Lung microvascular endothelial cell (primary cell): ENCODE data around the gene PRKG1. TPM values are rescaled to one million over a fixed set of nuclear protein-coding genes. Genes with fewer than 3 reads are reported as not detected.
A peak's percentile ranks its signal among the peaks of the same experiment; 100 is the strongest.

ENCODE experiments used
- DNase-seq, 2 donors: peaks; one replicate each; pipeline versions ENCODE4 v3.0.0 to v3.0.0-alpha.2; 2010; ENCODE audit warnings: low read depth in 2 of 2
- total RNA-seq: library from RNA; depleted of rRNA; stranded (reverse); fragments of >200 nt; gene quantifications from 2 replicates; pipeline ENCODE4 v1.2.1, GENCODE V29; 2014

Gene PRKG1
- total RNA-seq, 1 donor from 2014 or later, result 3.6 TPM

DNA sequence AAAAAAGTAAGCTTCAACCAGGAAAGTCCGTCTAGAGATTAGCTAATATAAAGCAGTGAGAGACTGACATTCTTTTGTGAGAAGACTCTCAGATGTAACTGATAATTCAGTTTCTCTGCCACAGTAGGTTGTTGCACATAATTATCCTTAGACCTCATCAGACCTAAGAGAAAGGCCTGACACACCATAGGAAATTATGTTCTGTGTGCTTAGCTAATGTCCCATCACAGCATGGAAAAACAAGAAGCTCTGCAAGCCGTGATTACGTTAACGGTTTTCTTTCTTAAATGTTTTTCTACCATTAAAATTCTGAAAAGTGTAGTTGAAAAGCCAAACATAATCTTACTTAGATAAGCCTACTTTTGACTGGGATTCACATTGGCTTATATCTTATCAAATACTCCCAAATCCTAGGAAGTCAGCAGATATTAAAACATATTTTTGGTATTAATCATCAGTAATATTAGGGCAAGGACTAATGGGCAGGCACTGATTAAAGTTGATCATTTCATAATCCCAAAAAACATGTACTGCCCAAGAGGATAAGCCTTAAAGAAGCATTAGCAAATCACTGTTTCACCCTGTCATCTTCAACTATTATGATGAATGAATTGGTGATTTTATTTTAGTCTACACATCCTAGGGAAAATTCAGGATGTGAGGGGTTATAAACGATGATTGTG lies 619.9 kb downstream of the PRKG1 start:
- DNase-seq, result no peak

DNA sequence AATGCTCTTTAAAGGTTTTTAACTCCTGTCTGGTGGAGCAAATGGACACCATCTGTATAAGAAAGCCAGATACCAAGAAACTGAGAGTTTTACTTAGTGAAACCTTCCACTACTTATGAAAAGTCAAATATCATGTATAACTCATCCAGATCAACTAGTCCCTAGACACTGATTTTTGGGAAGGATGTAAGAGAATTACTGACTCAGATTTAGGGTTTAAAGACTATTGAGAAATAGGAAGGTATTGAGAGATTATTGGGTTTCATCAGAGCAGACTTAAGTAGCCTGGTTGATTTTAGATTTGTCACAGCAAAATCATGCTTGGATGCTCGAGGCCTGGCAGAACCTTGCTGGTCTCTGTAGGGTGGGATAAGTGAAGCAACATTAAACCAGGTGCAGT lies 622.0 kb downstream of the PRKG1 start:
- DNase-seq, result no peak

DNA sequence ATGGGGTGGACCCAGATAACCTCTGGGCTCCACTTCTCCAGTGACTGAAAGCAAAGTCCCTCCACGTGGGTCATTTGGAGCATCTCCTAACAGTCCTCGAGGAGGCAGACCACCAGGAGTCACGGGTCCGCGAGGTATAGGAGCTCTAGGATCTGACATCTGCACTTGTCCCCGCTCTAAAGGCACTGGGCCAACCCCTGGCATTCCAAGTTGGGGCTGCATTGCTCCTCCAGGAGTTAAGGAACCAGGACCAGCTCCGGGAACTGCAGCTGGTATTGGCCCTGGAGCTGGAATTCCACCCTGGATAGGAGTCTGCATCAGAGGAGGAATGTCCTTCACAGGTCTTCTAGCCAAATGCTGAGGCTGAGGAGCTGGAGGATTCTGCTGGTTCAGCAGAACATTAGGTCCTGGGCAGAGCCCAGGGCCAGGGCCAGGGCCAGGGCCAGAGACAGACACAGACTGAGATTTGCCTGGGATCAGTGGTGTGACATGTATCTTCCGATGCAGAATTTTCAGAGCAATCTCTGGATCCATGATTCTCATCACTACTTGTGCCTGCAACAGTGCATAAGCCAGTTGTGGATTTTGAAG lies 624.3 kb downstream of the PRKG1 start:
- peak in 1 of 2 donors; percentile 1 for DNase-seq

DNA sequence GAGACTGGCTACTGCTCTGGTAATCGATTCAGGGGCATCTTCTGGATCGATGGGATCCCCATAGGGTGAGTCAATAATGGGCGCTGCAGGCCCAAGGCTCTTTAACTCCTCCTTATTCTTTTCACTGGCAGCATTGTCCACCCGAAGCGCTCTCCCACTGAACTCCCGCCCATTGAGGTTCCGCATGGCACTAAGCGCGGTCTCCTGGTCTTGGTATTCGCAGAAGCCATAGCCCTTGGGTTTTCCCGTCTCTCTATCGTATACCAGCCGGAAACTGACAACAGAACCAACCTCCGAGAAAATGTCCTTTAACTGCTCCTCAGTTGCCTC lies 624.8 kb downstream of the PRKG1 start:
- DNase-seq, result no peak

DNA sequence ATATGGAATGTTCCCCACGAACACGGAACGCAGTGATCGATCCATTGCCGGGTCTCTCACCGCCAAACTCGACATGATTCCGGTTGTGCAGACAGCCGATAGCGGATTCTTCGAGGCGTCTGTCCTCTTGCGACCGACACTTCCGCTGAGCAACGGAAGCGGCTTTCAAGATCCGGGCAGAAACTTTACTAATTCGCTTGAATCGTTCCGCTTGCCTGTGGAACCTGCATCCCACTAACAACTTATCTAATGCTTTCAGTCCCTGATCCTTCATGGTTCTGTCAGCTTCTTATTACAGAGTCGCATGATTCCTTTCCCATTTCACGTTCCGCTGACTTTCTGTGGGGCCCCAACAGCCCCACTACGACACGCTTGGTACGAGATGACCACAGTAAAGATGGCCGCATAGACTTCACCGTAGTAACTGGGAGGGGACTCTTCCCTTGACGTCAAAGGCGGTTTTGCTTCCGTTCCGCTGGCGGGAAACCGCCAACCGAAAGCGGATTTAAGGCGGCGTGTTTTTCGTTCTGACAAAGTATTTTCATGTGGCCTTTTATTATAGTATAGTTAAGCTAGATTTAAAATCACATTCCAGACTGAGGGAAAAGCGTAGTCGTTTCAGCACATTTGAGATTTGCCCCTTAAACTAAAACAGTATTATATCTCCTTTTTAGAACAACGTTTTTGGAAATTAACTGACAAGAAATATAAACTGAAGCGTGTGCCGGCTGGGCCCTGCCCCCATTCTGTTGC lies 625.4 kb downstream of the PRKG1 start, which contains the start of gene CSTF2T:
Gene CSTF2T (minus strand): TSS at position 121 of the 753 bp plus-strand sequence. CDS start 46 bp downstream, at position 75.
- DNase-seq, result peak; percentile 96 to 97

DNA sequence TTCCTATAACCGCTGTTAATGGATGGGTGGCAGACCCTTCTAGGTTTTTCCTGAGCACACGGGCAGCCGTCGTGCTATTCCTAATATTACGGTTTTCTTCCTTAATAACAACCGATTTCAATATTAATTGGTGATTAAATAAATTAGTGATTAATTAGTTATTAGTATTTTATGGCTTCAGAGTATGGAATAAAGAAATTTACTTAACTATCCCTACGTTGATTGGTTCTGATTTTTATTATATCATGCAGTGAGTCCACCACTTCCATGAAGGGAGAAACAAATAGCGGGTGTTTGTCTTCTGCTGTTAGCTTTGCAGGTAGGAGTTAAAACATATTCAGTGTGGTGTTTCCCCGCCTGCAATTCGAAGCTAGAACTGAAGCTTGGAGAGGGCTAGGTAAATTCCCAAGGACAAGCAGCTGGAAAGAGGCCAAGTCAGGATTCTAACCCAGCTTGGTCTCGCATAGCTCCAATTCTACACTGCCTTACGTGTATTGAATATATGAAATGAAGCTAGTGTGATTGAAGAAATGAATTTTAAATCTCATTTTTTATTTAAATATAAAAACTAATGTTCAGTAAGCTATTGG lies 626.0 kb downstream of the PRKG1 start:
- peak; percentile 17 to 29 for DNase-seq

DNA sequence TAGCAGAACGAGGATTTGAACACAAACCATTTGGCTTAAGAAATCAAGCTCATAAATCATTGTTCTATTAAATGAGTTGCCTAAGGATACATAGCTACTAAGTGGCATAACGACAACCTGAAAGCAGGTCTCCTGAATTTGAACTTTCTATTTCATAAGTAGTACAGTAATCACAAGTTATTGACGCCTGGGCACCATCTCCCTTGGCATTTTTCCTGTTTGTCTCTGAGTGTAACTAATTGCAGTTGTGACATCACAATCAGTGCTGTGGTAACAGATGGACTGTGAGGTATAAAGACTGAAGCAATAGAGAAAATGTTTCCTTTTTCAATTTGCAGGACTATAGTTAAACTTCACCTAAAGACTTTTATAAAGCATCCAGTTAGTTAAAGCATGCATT lies 631.5 kb downstream of the PRKG1 start:
- DNase-seq, result no peak

DNA sequence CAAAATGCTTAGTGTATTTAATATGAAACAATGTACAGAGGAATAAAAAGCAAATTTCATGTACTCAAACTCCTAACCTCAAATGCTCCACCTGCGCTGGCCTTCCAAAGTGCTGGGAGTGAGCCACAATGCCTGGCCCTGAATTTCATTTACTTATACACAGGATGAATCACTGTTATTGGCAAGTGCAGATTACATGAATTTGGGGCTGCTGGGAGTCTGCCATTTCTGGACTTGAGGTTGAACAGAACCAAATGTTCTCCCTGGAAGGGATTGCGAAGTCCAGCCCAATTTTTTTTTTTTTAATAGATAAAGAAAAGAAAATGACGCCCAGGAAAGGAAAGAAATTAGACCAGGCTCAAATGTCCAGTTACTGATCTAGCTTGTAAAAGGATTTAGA lies 631.9 kb downstream of the PRKG1 start:
- DNase-seq, result no peak

DNA sequence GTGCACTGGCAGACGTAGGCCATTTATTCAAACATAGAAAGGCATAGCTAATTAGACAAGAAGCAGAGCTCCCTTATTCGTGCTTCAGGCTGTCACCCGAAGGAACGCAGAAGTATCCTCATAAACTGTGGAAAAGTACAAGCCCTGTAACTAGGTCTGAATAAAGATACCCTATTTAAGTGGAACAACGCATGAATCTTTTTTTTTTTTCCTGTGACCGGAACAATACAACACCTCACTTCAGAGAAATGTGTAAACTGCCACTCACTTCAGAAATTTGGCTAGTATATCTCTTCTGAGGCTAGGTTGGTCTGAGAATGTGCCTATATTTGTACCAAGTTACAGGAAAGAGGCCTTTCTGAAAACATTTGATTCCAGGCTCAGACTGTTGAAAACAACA lies 633.1 kb downstream of the PRKG1 start:
- no peak for DNase-seq

DNA sequence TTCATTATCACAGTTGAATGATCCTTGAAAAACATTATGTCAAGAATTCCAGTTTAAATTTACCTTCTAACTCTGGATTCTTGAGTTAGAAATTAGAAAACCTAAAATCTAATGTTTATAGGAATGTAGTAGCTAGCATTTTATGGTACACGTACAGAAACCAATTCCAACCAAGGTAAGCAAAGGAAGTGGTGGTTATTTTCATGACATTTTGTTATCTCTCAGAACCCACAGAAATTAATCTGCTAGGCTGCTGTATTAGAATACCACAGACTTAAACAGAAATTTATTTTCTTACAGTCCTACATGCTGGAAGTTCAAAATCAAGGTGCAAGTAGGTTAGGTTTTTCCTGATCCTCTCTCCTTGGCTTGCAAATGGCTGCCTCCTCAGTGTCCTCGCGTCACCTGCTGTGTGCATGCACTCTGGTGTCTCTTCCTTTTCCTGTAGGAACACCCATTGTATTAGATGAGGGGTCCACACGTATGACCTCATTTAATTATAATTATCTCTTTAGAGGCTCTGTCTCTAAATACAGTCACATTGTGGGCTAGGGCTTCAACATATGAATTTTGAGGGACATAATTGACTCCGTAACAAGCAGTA lies 633.6 kb downstream of the PRKG1 start:
- DNase-seq, result no peak

DNA sequence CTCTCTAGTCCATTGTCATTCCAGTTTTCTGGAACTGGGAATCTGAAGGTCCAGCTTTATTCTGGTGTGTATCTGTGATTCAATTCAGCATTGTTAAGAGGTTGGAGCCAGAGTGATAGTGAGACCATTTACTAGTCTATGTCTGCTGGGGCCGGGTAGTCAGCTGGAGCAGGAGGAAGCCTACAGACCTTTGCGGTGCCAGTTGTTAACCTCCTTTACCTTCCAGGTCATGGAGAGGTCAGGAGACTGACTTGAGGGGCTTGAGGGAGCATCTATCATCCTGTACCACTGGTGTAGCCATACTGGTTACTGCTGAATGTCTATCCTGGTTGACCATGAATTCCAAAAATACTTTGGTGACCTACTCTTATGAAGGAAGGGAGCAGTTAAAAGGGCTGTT lies 634.3 kb downstream of the PRKG1 start:
- DNase-seq, result no peak

DNA sequence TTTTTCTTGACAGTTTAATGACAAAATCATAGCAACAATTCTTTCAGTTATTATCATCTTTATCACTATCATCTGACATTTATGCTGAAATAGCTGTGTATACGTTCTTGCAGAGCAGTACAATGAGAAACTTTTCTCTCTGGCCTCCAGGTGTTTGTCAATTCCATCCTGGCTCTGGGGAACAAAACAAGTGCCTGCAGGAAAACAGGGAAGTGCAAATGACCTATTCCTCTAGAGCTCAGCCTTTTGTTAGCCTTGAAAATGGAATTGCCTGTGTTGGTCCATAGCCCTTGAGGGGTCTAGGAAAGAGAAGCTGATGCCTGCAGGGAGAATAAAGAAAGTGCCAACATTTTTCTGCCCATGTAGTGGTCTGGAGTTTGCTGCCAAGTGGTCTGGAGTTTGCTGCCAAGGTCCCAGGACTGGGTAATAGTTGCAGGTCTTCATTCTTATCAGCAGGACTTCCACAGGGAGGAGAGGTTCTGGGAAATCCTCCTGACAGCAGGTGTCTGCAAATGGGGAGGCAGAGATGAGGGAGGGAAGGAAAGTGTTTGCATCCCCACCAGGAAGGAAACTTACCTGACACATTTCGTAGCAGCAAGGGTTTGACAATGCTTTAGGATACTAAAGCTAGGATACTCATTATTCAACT lies 635.2 kb downstream of the PRKG1 start:
- DNase-seq, result no peak

DNA sequence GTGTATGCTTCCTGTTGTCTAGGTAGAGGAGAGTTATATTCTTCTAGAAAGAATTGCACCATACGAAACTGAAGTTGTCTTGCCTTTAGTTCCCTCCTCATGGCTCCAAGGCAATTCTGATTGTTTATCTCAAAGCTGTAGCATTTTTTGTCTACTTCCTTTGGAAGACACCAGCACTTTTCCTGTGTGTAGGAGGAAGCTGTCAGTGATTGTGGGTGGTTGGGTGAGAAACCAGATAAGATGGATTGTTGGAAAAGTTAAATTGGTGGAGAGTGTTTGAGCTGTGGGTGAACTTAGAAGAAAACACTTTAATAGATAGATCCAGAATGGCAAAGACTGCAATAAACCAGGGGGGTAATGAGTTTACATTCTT lies 637.2 kb downstream of the PRKG1 start:
- no peak for DNase-seq

DNA sequence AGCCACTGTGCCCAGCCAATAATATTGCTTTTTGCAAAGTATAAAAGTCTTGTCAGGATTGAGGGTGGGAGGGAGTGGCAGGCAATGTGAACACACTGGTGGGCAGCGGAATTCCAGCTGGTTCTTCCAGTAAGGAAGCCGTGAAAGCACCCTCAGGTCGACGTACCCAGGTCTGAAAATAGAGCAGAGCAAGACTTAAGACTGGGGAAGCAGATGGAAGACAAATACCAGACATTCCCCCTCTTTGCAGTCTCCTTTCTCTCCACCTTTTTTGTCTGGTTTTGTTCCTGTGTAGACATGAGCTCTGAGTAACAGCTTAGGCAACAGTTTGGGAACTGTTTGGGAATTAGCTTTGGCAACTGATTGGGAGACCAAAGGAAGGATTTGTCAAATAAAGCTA lies 642.7 kb downstream of the PRKG1 start:
- no peak for DNase-seq

DNA sequence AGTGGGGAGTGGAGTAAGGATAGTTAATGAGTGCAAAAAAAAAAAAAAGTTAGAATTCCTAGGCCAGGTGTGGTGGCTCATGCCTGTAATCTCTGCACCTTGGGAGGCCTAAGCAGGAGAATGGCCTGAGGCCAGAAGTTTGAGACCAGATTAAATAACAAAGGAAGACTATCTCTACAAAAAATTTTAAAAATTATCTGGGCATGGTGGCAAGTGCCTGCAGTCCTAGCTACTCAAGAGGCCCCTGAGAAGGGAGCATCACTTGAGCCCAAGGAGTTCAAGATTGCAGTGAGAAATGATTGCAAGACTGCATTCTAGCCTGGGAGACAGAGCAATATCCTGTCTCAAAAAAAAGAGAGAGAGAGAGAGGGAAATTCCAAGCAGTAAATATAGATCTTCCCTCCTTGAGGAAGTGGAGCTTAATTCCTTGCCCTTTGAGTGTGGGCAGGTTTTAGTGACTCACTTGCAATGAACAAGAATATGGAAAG lies 644.6 kb downstream of the PRKG1 start:
- DNase-seq, result peak in 1 of 2 donors; percentile 1

DNA sequence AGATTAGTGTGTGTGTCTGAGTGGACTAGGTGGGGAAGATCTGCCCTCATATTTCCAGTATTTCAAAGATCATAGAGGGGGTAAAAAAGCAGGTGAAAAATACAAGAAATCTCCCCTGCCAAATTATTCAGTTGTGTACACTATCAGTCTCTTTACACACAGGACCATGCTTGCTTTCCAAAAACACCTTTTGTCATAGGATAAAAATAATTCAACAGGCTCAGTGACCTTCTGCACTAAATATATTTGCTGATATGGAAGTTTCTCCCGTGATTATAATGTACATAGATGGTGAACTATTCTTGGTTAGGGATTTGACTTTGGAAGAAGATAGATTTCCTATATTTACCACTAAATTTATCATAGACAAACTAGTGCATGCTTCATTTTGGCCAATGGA lies 649.8 kb downstream of the PRKG1 start:
- no peak for DNase-seq

DNA sequence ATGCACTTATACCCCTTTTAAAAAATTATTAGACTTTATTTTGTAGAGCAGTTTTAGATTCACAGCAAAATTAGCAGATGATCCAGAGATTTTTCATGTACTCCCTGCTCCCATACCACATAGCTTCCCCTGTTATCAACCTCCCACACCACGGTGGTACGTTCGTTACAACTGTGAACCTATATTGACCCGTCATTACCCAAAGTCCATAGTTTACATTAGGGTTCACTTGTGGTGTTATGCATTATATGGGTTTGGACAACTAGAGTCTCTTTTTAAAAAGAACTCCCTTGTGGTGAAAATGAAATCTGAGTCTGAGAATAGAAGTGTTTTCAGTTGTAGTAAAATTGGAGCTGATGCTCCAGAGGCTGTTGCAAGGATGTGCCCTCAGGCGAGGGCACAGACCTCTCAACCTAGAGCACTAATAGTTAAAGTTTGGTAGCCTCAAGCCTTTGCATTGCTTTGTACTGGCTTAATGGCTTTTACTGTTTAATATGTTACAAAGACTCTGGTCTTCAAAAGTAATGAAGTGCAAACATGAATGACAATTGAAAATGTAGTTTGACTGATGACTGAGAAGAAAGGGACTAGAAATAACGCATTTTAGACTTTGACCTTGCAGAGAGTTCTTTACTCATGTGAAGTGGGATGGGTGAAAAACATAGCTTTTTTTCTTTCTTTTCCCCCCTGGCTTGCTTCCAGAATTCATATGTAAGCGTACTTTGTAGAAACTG lies 655.7 kb downstream of the PRKG1 start:
- no peak for DNase-seq

DNA sequence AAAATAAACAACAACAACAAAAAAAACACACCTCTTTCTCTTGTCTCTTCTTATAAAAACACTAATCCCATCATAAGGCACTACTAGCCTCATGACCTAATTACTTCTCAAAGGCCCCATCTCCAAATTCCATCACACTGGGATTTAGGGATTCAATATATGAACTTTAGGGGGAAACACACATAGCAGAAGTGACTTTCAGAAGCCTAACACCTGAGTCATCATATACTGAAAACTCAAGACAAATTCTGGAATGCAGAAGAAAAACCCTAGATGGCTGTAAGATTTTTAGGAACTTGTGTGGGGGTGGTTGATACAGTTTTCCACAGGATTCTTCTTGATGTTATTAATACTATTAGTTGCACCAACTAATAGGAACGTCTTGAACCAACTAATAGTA lies 658.8 kb downstream of the PRKG1 start:
- no peak for DNase-seq

DNA sequence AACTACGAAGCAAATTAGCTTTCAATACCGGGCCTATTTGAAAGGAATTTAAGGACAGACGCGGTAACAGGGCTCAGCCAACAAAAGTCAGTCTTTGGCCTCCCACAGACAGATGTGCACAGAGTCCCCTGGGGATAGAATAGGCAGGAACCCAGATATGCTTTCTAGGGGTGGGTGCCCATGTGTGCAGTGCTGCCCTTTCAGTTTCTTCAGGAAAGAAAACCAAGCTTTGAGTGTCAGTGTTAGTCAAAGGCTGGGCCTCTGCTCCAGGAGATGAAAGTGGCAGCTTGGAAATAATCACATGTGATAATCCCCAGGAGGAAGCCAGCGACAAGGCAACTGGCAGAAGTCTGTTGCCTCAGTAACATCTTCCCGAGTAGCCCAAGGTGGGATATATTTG lies 668.9 kb downstream of the PRKG1 start:
- no peak for DNase-seq

DNA sequence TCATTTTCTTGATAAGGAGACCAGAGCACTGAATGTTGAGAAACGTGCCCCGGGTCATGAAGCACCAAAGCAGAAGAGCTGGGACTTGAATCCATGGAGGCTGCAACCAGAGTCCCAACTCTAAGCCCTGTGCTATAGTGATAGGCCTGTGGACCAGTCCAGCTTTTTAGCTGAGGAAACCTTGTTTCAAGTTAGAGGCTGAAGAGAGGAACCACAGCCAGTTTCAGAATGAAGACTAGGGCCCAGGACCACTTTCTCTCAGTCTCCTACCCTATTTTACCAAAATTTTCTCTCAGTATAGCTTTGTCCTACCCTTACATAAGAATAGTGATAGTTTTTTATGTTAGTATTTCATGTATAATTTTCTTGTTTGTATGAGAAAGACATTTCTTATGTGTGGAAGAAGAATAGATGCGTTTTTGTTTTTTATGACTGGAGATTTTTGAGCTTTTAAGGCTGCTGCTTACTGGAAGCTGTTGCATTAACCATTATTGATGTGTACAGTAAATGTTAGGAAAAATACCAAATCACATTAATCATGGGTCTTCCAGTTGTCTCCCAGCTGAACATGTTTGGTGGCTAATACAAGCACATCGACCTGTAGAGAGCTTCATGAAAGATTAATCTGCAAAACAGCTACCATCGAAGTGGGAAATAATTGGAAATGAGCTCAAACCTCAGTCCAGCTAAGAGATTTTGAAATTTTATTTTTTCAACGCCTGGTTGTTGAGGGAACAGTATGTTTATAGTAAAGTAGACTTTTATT lies 670.1 kb downstream of the PRKG1 start:
- no peak for DNase-seq
